Activated CD8-positive, alpha-beta T cell treated with anti-CD3 and anti-CD28 coated beads for 36 hours (primary cell): ENCODE results near the gene SHPK. TPM values are rescaled to one million over a fixed set of nuclear protein-coding genes. Genes with fewer than 3 reads are reported as not detected.

ENCODE experiments used
- ATAC-seq: fragments of 200-7000 bp; cut with Tn5 transposase; one replicate; pipeline ENCODE4 v1.10.0; 2021; ENCODE audit warnings: mild to moderate bottlenecking, moderate library complexity
- CTCF ChIA-PET: fragments of 350-600 bp; sonication (Branson Sonifier 250); formaldehyde crosslinking; loops from one replicate; lab custom pipeline; 2021; ENCODE audit warnings: antibody characterized with exemption; lab: Charles Lee
- POLR2A ChIA-PET: fragments of 350-600 bp; sonication (Branson Sonifier 250); formaldehyde crosslinking; loops from one replicate; lab custom pipeline; 2021; ENCODE audit warnings: antibody characterized with exemption; lab: Charles Lee
- DNase-seq: peaks from one replicate; pipeline ENCODE4 v3.0.0-alpha.2; 2020
- H3K27ac Mint-ChIP-seq: one replicate; pipeline ENCODE4 v1.8.0; 2021; ENCODE audit warnings: mild to moderate bottlenecking, mixed read lengths
- H3K27me3 Mint-ChIP-seq: one replicate; pipeline ENCODE4 v1.8.0; 2021; ENCODE audit warnings: mixed read lengths
- H3K36me3 Mint-ChIP-seq: one replicate; pipeline ENCODE4 v1.8.0; 2021; ENCODE audit warnings: low read depth, mixed read lengths
- H3K4me1 Mint-ChIP-seq: one replicate; pipeline ENCODE4 v1.8.0; 2021; ENCODE audit warnings: low read depth, mixed read lengths
- H3K4me3 Mint-ChIP-seq: one replicate; pipeline ENCODE4 v1.8.0; 2021; ENCODE audit warnings: mild to moderate bottlenecking, moderate library complexity, mixed read lengths
- H3K9me3 Mint-ChIP-seq: one replicate; pipeline ENCODE4 v1.8.0; 2021; ENCODE audit warnings: mixed read lengths
- intact Hi-C: fragments of 100-400 bp; cut with micrococcal nuclease; formaldehyde crosslinking; loops from one replicate; pipeline ENCODE4 v1.10.0; 2022
- total RNA-seq, 2 experiments: library from RNA; stranded (reverse); gene quantifications; one replicate each; pipeline ENCODE4 v1.2.3, GENCODE V29; 2021
- TF ChIP-seq, protein P1 (sequence below): fragments of 200-600 bp; IDR thresholded peaks from one replicate; pipeline ENCODE4 v1.8.0; 2022; ENCODE audit warnings: antibody characterized with exemption, mild to moderate bottlenecking

SHPK gene
- total RNA-seq, 2 experiments from 2014 or later = 10.0 TPM

DNA sequence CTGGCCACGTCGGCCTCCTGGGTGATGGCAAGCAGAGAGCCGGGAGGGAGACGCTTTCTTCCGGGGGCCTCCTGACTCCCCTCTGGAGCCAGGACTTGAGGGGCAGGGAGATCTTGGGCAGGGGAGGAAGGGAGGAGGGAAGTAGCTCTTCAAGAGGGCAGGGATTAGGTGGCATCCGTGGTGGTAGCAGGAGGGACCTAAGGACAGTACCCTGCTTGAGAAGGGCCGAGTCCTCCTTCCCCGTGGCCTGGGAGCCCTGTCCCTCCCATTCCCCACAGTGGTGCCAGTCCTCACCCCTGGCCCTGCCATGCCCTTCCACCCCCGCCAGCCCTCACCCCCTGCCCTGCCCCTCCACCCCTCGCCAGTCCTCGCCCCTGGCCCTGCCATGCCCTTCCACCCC, 19.7 kb upstream of the SHPK start:
- TF ChIP-seq, protein P1, sequence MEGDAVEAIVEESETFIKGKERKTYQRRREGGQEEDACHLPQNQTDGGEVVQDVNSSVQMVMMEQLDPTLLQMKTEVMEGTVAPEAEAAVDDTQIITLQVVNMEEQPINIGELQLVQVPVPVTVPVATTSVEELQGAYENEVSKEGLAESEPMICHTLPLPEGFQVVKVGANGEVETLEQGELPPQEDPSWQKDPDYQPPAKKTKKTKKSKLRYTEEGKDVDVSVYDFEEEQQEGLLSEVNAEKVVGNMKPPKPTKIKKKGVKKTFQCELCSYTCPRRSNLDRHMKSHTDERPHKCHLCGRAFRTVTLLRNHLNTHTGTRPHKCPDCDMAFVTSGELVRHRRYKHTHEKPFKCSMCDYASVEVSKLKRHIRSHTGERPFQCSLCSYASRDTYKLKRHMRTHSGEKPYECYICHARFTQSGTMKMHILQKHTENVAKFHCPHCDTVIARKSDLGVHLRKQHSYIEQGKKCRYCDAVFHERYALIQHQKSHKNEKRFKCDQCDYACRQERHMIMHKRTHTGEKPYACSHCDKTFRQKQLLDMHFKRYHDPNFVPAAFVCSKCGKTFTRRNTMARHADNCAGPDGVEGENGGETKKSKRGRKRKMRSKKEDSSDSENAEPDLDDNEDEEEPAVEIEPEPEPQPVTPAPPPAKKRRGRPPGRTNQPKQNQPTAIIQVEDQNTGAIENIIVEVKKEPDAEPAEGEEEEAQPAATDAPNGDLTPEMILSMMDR = no peak
- Mint-ChIP-seq H3K36me3 (no peaks in the 10 kb centered on the region), H3K27me3 (no peaks in the 10 kb centered on the region), H3K9me3 (no peaks in the 10 kb centered on the region), H3K27ac (no peak overlapping the region), H3K4me1 (no peaks in the 10 kb centered on the region), H3K4me3 (no peak overlapping the region)
- CTCF ChIA-PET = no interaction called here
- POLR2A ChIA-PET = no interaction called here
- ATAC-seq (no peak), DNase-seq (no peak)
- intact Hi-C loops = no loop called here

DNA sequence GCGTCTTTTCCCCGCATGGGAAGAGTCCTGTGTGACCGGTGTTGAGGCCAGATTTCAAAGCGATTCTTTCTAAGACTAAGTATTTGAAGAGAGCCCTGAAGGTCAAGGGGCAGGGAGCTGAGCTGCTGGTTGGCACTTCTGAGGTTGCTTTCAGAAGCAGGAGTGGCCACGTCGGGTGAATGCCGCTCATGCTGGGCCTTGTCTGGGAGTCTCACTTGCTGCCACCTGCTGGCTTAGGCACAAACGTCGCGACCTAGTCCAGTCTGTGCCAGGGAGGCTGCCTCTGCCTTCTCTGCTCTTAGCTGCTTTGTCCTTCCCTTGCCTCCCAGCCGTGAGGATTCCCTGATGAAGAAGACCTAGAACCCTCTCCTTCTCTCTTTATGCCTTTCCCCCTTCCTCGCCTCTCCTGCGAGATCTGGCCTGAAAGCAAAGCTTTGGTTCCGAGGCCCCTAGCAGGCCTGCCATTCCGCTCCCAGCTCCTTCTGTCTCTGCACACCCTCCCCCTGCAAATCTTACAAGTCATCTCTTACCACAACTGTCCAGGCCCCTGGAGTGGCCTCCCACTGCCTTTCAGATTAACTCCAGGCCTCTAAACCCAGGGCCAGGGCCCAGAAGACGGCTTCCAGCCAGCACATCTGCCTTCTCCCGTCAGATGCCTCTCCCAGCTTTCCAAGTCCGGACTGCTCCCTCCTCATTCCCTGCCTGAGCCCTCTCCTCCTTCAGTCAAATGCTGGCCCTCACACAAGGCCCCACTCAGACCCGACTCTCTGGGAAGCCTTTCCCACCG, 11.9 kb upstream of the SHPK start:
- peak; percentile 83 for ATAC-seq

DNA sequence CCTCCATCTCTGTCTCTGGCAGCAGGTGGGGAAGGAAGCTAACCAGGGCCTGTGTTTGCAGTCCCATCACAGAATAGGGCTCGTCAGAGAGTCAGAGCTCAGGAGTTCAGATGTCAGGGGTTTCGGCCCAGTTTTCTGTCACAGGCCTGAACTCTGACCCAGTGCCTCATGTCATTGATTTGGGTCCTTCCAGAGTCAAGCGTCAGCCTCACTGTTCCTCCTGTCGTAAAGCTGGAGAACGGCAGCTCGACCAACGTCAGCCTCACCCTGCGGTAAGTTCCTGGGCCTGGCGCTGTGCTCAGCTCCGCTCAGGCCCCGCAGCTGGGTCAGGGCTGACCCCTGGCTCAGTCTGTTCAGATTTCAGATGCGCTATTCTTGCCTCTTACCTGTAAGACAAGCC, 11.2 kb upstream of the SHPK start:
- POLR2A ChIA-PET = interaction anchor here (0.6 kb wide), 1 partner anchor 106 kb away, joined by 3 read pairs; no protein-coding TSS in a partner anchor
- intact Hi-C loops = no loop called here

More for the DNA sequence above, 11.9 kb upstream of the SHPK start:
- Mint-ChIP-seq H3K36me3 (peaks cover 8% of the 10 kb centered on the region), H3K4me3 (no peak overlapping the region), H3K9me3 (no peaks in the 10 kb centered on the region), H3K27ac (no peak overlapping the region), H3K27me3 (no peaks in the 10 kb centered on the region), H3K4me1 (peaks cover 12% of the 10 kb centered on the region)
- TF ChIP-seq, protein P1 = peak; percentile 44
- ChIA-PET POLR2A (interaction anchor here (0.5 to 0.6 kb wide), 3 partner anchors 107 to 1228 kb away, joined by 3 read pairs; no protein-coding TSS in a partner anchor), CTCF (interaction anchor here (0.6 to 3.1 kb wide), 13 partner anchors 10 to 599 kb away, joined by 3 to 21 read pairs (median 4); partner anchors contain the start of genes CTNS and SHPK)
- peak; percentile 74 for DNase-seq
- intact Hi-C loops = no loop called here

DNA sequence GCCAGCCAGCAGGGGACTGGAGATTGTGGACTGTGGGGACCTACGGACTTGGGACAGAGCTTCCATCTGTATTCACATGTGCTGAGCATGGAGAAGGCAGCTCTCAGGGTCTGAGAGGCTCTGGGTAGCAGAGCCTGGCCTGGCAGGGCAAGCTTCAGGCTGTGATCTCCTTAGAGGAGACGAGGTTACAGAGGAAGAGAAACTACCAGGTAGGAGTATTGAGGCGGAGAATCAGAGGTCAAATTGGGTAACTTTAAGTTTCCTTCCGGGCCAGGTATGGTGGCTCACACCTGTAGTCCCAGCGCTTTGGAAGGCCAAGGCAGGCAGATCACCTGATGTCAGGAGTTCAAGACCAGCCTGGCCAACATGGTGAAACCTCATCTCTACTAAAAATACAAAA, 9.3 kb upstream of the SHPK start:
- intact Hi-C loops = no loop called here
- no peak for ATAC-seq
- peaks cover 19% of the 10 kb centered on the region for H3K4me1 Mint-ChIP-seq
- CTCF ChIA-PET = interaction anchor here (0.8 to 1.7 kb wide), 2 partner anchors 43 to 796 kb away, joined by 3 to 8 read pairs; no protein-coding TSS in a partner anchor
- H3K9me3 Mint-ChIP-seq = no peaks in the 10 kb centered on the region
- TF ChIP-seq, protein P1 = no peak
- POLR2A ChIA-PET = interaction anchor here (3.2 kb wide), 1 partner anchor 22 kb away, joined by 10 read pairs; no protein-coding TSS in a partner anchor
- H3K27me3 Mint-ChIP-seq = no peaks in the 10 kb centered on the region
- DNase-seq = no peak
- H3K36me3 Mint-ChIP-seq = peaks cover 16% of the 10 kb centered on the region
- H3K27ac Mint-ChIP-seq = no peak overlapping the region
- H3K4me3 Mint-ChIP-seq = no peak overlapping the region

More for the DNA sequence above, 11.2 kb upstream of the SHPK start:
- CTCF ChIA-PET = interaction anchor here (1.2 to 3.1 kb wide), 9 partner anchors 11 to 598 kb away, joined by 3 to 21 read pairs (median 5); partner anchors contain the start of genes CTNS and SHPK
- H3K27me3 Mint-ChIP-seq = no peaks in the 10 kb centered on the region
- H3K9me3 Mint-ChIP-seq = no peaks in the 10 kb centered on the region
- DNase-seq (no peak), ATAC-seq (no peak)
- TF ChIP-seq, protein P1 = no peak
- H3K4me1 Mint-ChIP-seq = peaks cover 14% of the 10 kb centered on the region
- H3K4me3 Mint-ChIP-seq = no peak overlapping the region
- H3K36me3 Mint-ChIP-seq = peaks cover 8% of the 10 kb centered on the region
- no peak overlapping the region for H3K27ac Mint-ChIP-seq
